Gastrocnemius medialis (tissue), 4 donors: ENCODE data around the gene C16orf87. TPM values are rescaled to one million over a fixed set of nuclear protein-coding genes. Genes with fewer than 3 reads are reported as not detected.
"Not testable (repeated sequence)": the region's sequence is repeated elsewhere in the genome, so short reads cannot be mapped to it uniquely, and the experiment has no call there.

Source experiments
- ATAC-seq, 2 donors: fragments of 150-250 bp; one replicate each; pipeline ENCODE4 v1.9.1; 2016
- DNase-seq, 2 donors: peaks; one replicate each; pipeline ENCODE4 v3.0.0-alpha.2; 2019
- H3K27ac ChIP-seq, 4 donors: fragments of 200-600 bp; sonication (generic); 1 replicate in 1 of 4; 2 replicates in 3 of 4; pipeline ENCODE4 v1.5.1; 2016 to 2018; ENCODE audit warnings: mild to moderate bottlenecking in 2 of 4, moderate library complexity in 1 of 4
- H3K27me3 ChIP-seq, 3 donors: fragments of 200-600 bp; sonication (generic) in 2 of 3; 1 replicate in 1 of 3; 2 replicates in 2 of 3; pipeline versions ENCODE4 v1.5.1 to v1.6.0; 2016 to 2019; ENCODE audit warnings: mild to moderate bottlenecking in 1 of 3, moderate library complexity in 1 of 3
- H3K36me3 ChIP-seq, 2 donors: fragments of 200-600 bp; sonication (generic) in 1 of 2; one replicate each; pipeline ENCODE4 v1.5.1; 2017 to 2018
- H3K4me1 ChIP-seq, 2 donors: fragments of 200-600 bp; sonication (generic) in 1 of 2; one replicate each; pipeline ENCODE4 v1.5.1; 2016 to 2017; ENCODE audit warnings: mild to moderate bottlenecking in 2 of 2
- H3K4me3 ChIP-seq, 4 donors: fragments of 200-600 bp; sonication (generic) in 3 of 4; 1 replicate in 1 of 4; 2 replicates in 3 of 4; pipeline ENCODE4 v1.5.1; 2016 to 2019; ENCODE audit warnings: mild to moderate bottlenecking in 2 of 4
- H3K9me3 ChIP-seq, 3 donors: fragments of 200-600 bp; sonication (generic) in 2 of 3; 1 replicate in 1 of 3; 2 replicates in 2 of 3; pipeline ENCODE4 v1.5.1; 2016 to 2019
- CTCF ChIP-seq, 5 experiments: fragments of 450-650 bp in 3 of 5; fragments of 200-600 bp in 2 of 5; sonication (generic) in 2 of 5; IDR thresholded peaks in 4 of 5; conservative IDR thresholded peaks in 1 of 5; 1 replicate in 4 of 5; 2 replicates in 1 of 5; pipeline ENCODE4 v1.5.1; 2016 to 2019; ENCODE audit warnings: antibody characterized with exemption in 5 of 5, mild to moderate bottlenecking in 3 of 5, moderate library complexity in 3 of 5
- POLR2A ChIP-seq, 2 donors: fragments of 450-650 bp; IDR thresholded peaks; one replicate each; pipeline ENCODE4 v1.6.1; 2017; ENCODE audit warnings: antibody characterized with exemption in 2 of 2, mild to moderate bottlenecking in 2 of 2, moderate library complexity in 2 of 2
- in situ Hi-C, 4 donors: fragments of 200-750 bp; cut with MboI; loops; one replicate each; pipeline versions ENCODE4 v1.15.0 to v1.8.0; 2017; ENCODE audit warnings: low sequenced_read_pairs in 4 of 4
- intact Hi-C: fragments of 100-400 bp; cut with DNase I; formaldehyde crosslinking; loops from one replicate; pipeline ENCODE4 v1.15.1; 2023; ENCODE audit warnings: low total_unique reads
- total RNA-seq, 4 donors: library from RNA; depleted of rRNA; stranded (reverse); fragments of >200 nt; gene quantifications; one replicate each; pipeline versions ENCODE4 v1.1.0 to v1.2.3, GENCODE V29; 2016

The C16orf87 gene
- total RNA-seq, 4 donors from 2014 or later = 13.5 to 22.4 (median 20.3) TPM

DNA sequence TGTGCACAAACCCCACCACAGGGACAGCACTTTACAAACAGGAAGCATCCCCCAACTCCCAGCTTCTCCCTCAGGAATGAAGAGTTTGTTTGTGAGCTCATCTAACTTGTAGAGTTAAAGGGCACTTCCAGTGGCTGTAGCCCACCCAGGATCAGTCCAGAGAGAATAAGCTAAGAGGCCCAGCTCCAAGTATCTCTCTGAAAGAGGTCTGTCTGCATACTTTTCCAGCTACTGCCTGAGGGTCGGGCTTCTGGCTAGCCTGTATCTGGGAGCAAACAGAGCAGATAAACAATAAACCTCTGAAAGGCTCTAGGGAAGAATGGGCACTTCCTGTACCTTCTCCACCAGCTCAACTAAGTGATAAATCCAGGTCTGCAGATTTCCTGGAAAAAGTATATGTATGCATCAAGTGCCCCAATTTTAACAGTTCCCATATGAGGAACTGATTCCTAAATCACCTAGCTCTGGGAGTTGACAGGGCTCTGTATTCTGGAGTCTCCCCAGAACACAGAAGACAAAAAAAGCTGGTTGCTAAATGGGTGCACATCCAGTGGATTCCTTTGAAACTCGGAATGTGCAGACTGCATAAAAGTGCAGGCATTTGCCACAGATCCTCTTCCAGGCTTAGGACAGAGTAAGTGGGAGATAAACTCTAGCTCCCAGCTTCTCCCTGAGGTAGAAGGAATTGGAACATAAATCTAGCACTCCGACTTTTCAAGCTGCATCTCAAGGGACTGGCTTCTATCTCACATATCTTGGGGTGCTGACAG is 45.7 kb downstream of the C16orf87 start:
- TF ChIP-seq POLR2A (IDR thresholded peaks at IDR 0.05) (no peak), CTCF (IDR thresholded peaks at IDR 0.05 in 4 of 5, conservative IDR thresholded peaks at IDR 0.05 in 1 of 5) (no peak)
- ATAC-seq (no peak), DNase-seq (no peak)
- no peaks in the 10 kb centered on the region for H3K36me3 ChIP-seq
- H3K4me3 ChIP-seq = no peak overlapping the region
- no peak overlapping the region for H3K27ac ChIP-seq
- in situ Hi-C loops = no loop called here
- H3K27me3 ChIP-seq = no peaks in the 10 kb centered on the region
- intact Hi-C loops = no loop called here
- no peaks in the 10 kb centered on the region for H3K4me1 ChIP-seq
- H3K9me3 ChIP-seq = no peaks in the 10 kb centered on the region

- H3K27me3 ChIP-seq, in situ Hi-C loops, H3K9me3 ChIP-seq, DNase-seq, ATAC-seq, H3K36me3 ChIP-seq, H3K4me1 ChIP-seq, intact Hi-C loops, H3K27ac ChIP-seq, H3K4me3 ChIP-seq: not testable (repeated sequence)
These were observed 46.4 kb downstream of the C16orf87 start for GRCh38 chr16:46784569-46784968.

DNA sequence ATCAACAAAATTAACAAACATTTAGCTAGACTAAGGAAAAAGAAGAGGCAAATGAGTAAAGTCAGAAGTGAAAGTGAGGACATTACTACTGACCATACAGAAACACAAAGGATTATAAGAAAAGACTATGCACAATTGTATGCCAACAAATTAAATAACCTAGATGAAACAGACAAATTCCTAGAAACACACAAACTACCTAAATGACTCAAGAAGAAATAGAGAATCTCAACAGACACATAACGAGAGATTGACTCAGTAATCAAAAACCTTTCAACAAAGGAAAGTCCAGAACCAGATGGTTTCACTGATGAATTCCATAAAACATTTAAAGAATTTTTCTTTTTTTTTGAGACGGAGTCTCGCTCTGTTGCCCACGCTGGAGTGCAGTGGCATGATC is 47.2 kb downstream of the C16orf87 start:
- ATAC-seq = no peak
- in situ Hi-C loops (no loop called here), intact Hi-C loops (no loop called here)

GRCh38 chr16:46782320-46782719 is 48.7 kb downstream of the C16orf87 start:
- no peak overlapping the region for H3K4me3 ChIP-seq
- H3K9me3 ChIP-seq = no peaks in the 10 kb centered on the region
- no peak for ATAC-seq
- no peaks in the 10 kb centered on the region for H3K27me3 ChIP-seq
- in situ Hi-C loops = no loop called here
- no peak overlapping the region for H3K27ac ChIP-seq
- no peak for DNase-seq
- H3K36me3 ChIP-seq = no peaks in the 10 kb centered on the region
- no peaks in the 10 kb centered on the region for H3K4me1 ChIP-seq
- TF ChIP-seq POLR2A (IDR thresholded peaks at IDR 0.05) (no peak), CTCF (IDR thresholded peaks at IDR 0.05 in 4 of 5, conservative IDR thresholded peaks at IDR 0.05 in 1 of 5) (no peak)
- intact Hi-C loops = no loop called here

More for the DNA sequence above, 47.2 kb downstream of the C16orf87 start:
- Histone ChIP-seq H3K9me3 (no peaks in the 10 kb centered on the region), H3K27me3 (no peaks in the 10 kb centered on the region), H3K4me1 (no peaks in the 10 kb centered on the region), H3K36me3 (no peaks in the 10 kb centered on the region), H3K27ac (no peak overlapping the region), H3K4me3 (no peak overlapping the region)
- DNase-seq = no peak
- TF ChIP-seq CTCF (IDR thresholded peaks at IDR 0.05 in 4 of 5, conservative IDR thresholded peaks at IDR 0.05 in 1 of 5) (no peak), POLR2A (IDR thresholded peaks at IDR 0.05) (no peak)

DNA sequence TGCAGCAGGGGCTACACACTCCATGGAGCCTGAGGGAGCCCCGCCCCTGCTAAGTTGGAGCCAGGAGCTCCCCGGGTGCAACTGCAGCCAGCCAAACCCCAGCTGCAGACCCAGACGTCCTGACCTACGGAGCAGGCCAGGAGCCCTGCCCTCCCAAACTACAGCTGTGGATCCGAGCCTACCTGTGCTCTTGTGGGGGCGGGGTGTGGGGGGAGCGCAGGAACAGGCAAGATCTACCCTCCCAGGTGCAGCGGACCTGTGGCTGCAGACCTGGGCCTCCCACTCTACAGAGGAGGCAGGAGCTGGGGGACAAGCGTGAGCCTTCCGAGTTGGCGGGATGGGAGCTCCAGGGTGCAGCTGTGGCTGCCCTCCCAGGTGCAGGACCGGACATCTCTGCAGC is 53.2 kb downstream of the C16orf87 start:
- no peak overlapping the region for H3K27ac ChIP-seq
- H3K27me3 ChIP-seq = no peaks in the 10 kb centered on the region
- H3K4me3 ChIP-seq = no peak overlapping the region
- H3K4me1 ChIP-seq = peaks cover 4 to 7% of the 10 kb centered on the region in 2 donors
- DNase-seq = no peak
- TF ChIP-seq POLR2A (IDR thresholded peaks at IDR 0.05) (no peak), CTCF (IDR thresholded peaks at IDR 0.05 in 4 of 5, conservative IDR thresholded peaks at IDR 0.05 in 1 of 5) (no peak)
- no peaks in the 10 kb centered on the region for H3K9me3 ChIP-seq
- in situ Hi-C loops = no loop called here
- intact Hi-C loops = no loop called here
- H3K36me3 ChIP-seq = no peaks in the 10 kb centered on the region
- ATAC-seq = no peak
